HCT116 (cell line): ENCODE measurements around the gene C20orf141. TPM values are rescaled to one million over a fixed set of nuclear protein-coding genes. Genes with fewer than 3 reads are reported as not detected.

Source experiments
- ATAC-seq: fragments of 200-7000 bp; cut with Tn5 transposase; 2 replicates; pipeline ENCODE4 v1.9.1; 2020; ENCODE audit warnings: mild to moderate bottlenecking, moderate library complexity
- BruUV-seq: library from RNA; stranded (reverse); fragments of 400-500 nt; replicated peaks from 2 replicates; lab custom pipeline; 2021; lab: Mats Ljungman, UMichigan
- CTCF ChIA-PET: fragments of 300-600 bp; sonication (Branson Sonifier 250); formaldehyde crosslinking; loops from one replicate; lab custom pipeline; 2021; ENCODE audit warnings: antibody characterized with exemption; lab: Charles Lee
- POLR2A ChIA-PET: fragments of 300-600, 350-600 bp; sonication (Branson Sonifier 250); formaldehyde crosslinking; loops from one replicate; lab custom pipeline; 2021; ENCODE audit warnings: antibody characterized with exemption; lab: Charles Lee
- RAD21 ChIA-PET, 2 experiments: fragments of 300-600 bp; sonication (Branson Sonifier 250); formaldehyde crosslinking; loops; one replicate each; lab custom pipeline; 2023; ENCODE audit warnings: low total read pairs in 2 of 2; ENCODE audit not compliant: uncharacterized antibody in 2 of 2, unreplicated experiment in 2 of 2, low non-redundant PET in 1 of 2; lab: Charles Lee
- DNase-seq: peaks from one replicate; pipeline ENCODE4 v3.0.0-alpha.2; 2010; ENCODE audit warnings: low read depth, low spot score
- H2AFZ ChIP-seq: fragments of 200-600 bp; shearing (Covaris generic), sonication (generic); 2 replicates; pipeline ENCODE4 v1.6.1; 2017; ENCODE audit warnings: low read depth, mixed run types, mixed read lengths, antibody characterized with exemption, low read length; ENCODE audit not compliant: poor library complexity, severe bottlenecking
- H3K27ac ChIP-seq: 2 replicates; pipeline ENCODE4 v1.5.1; 2012; ENCODE audit warnings: low read depth, low read length
- H3K27me3 ChIP-seq: fragments of 200-600 bp; sonication (generic); 2 replicates; pipeline ENCODE4 v1.6.1; 2016; ENCODE audit warnings: mixed run types, low read length, mixed read lengths; ENCODE audit not compliant: insufficient read depth
- H3K36me3 ChIP-seq, 2 experiments: fragments of 200-500 bp in 1 of 2; fragments of 200-600 bp in 1 of 2; sonication (Bioruptor generic) in 1 of 2; sonication (generic) in 1 of 2; 2 replicates each; pipeline versions ENCODE4 v1.5.1 to v1.6.1; 2014 to 2016; ENCODE audit warnings: low read length in 2 of 2, inconsistent platforms in 1 of 2, mixed read lengths in 1 of 2, mixed run types in 1 of 2; ENCODE audit not compliant: insufficient read depth in 2 of 2, control insufficient read depth in 1 of 2
- H3K4me1 ChIP-seq, 2 experiments: fragments of 200-600 bp in 1 of 2; sonication (generic) in 1 of 2; 2 replicates each; pipeline versions ENCODE4 v1.5.1 to v1.6.1; 2012 to 2017; ENCODE audit warnings: low read length in 2 of 2, inconsistent platforms in 1 of 2, mild to moderate bottlenecking in 1 of 2, mixed read lengths in 1 of 2, mixed run types in 1 of 2, moderate library complexity in 1 of 2; ENCODE audit not compliant: insufficient read depth in 2 of 2, control insufficient read depth in 1 of 2
- H3K4me2 ChIP-seq: fragments of 200-600 bp; sonication (generic); 2 replicates; pipeline ENCODE4 v1.6.1; 2017; ENCODE audit warnings: mixed run types, low read length, mixed read lengths
- H3K4me3 ChIP-seq, 2 experiments: fragments of 200-600 bp in 1 of 2; sonication (generic) in 1 of 2; replicated peaks in 1 of 2; 2 replicates each; pipeline ENCODE4 v1.5.1; 2011 to 2016; ENCODE audit warnings: low read length in 2 of 2, control low read depth in 1 of 2, low read depth in 1 of 2, mild to moderate bottlenecking in 1 of 2, mixed read lengths in 1 of 2, mixed run types in 1 of 2
- H3K79me2 ChIP-seq: fragments of 200-600 bp; sonication (generic); 2 replicates; pipeline ENCODE4 v1.6.1; 2017; ENCODE audit warnings: mild to moderate bottlenecking, mixed run types, low read length, moderate library complexity, mixed read lengths; ENCODE audit not compliant: insufficient read depth
- H3K9ac ChIP-seq: fragments of 200-600 bp; sonication (generic); 2 replicates; pipeline ENCODE4 v1.6.1; 2016; ENCODE audit warnings: low read length, mixed read lengths
- H3K9me2 ChIP-seq: fragments of 200-600 bp; sonication (generic), shearing (Covaris generic); 2 replicates; pipeline ENCODE4 v1.6.1; 2017; ENCODE audit warnings: mixed run types, mild to moderate bottlenecking, moderate library complexity; ENCODE audit not compliant: insufficient read depth
- H3K9me3 ChIP-seq, 2 experiments: fragments of 200-500 bp in 1 of 2; fragments of 200-600 bp in 1 of 2; sonication (Bioruptor generic) in 1 of 2; sonication (generic) in 1 of 2; 2 replicates each; pipeline ENCODE4 v1.6.1; 2014 to 2017; ENCODE audit warnings: low read length in 2 of 2, mixed read lengths in 2 of 2, inconsistent platforms in 1 of 2, low read depth in 1 of 2, mild to moderate bottlenecking in 1 of 2, mixed run types in 1 of 2, moderate library complexity in 1 of 2; ENCODE audit not compliant: control insufficient read depth in 1 of 2, insufficient read depth in 1 of 2
- H4K20me1 ChIP-seq: fragments of 200-600 bp; sonication (generic), shearing (Covaris generic); 2 replicates; pipeline ENCODE4 v1.6.1; 2017; ENCODE audit warnings: mixed run types, mild to moderate bottlenecking, moderate library complexity; ENCODE audit not compliant: insufficient read depth
- ATF3 ChIP-seq: IDR thresholded peaks from 2 replicates; pipeline ENCODE4 v1.6.1; 2012
- CBX3 ChIP-seq: IDR thresholded peaks from 2 replicates; pipeline ENCODE4 v1.6.1; 2012; ENCODE audit warnings: low read depth
- ELF1 ChIP-seq: IDR thresholded peaks from 2 replicates; pipeline ENCODE4 v1.6.1; 2012; ENCODE audit warnings: low read depth, borderline replicate concordance
- FOSL1 ChIP-seq: IDR thresholded peaks from 2 replicates; pipeline ENCODE4 v1.6.1; 2012; ENCODE audit warnings: low read depth
- SP1 ChIP-seq: IDR thresholded peaks from 2 replicates; pipeline ENCODE4 v1.6.1; 2012; ENCODE audit warnings: low read depth
- ZBTB33 ChIP-seq: IDR thresholded peaks from 2 replicates; pipeline ENCODE4 v1.6.1; 2011; ENCODE audit warnings: mild to moderate bottlenecking, low read length, moderate library complexity; ENCODE audit not compliant: insufficient replicate concordance; ENCODE audit errors: extremely low read depth
- intact Hi-C: fragments of 100-400 bp; cut with micrococcal nuclease; formaldehyde crosslinking; loops from 2 replicates; pipeline ENCODE4 v1.10.0; 2022
- total RNA-seq: library from RNA; stranded (reverse); gene quantifications from one replicate; pipeline ENCODE4 v1.2.1, GENCODE V29; 2021; ENCODE audit not compliant: unreplicated experiment
- TF ChIP-seq, protein P1 (sequence below): IDR thresholded peaks from 2 replicates; pipeline ENCODE4 v1.6.1; 2012

C20orf141 gene
- total RNA-seq, 1 experiment from 2014 or later = not detected

DNA sequence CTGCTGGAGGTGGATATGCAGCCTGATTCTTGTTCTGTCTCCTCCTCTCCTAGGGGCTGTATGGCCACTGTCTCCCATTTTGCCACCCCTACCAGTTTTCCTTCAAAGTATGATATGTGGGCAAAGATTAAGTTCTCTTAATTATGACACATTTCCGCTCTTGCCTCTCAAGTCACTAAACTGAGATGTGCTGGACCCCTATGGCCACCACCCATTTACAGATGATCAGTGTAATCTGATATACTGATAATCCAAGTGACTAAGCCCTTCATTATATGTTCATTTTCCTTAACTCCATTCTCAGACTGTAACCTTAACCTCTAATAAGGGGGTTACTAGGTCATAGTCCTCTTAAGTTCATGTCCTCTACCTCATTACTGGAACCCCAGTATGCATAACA lies 711 bp upstream of the C20orf141 start (continued):
- TF ChIP-seq, protein P1, sequence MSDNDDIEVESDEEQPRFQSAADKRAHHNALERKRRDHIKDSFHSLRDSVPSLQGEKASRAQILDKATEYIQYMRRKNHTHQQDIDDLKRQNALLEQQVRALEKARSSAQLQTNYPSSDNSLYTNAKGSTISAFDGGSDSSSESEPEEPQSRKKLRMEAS = no peak

DNA sequence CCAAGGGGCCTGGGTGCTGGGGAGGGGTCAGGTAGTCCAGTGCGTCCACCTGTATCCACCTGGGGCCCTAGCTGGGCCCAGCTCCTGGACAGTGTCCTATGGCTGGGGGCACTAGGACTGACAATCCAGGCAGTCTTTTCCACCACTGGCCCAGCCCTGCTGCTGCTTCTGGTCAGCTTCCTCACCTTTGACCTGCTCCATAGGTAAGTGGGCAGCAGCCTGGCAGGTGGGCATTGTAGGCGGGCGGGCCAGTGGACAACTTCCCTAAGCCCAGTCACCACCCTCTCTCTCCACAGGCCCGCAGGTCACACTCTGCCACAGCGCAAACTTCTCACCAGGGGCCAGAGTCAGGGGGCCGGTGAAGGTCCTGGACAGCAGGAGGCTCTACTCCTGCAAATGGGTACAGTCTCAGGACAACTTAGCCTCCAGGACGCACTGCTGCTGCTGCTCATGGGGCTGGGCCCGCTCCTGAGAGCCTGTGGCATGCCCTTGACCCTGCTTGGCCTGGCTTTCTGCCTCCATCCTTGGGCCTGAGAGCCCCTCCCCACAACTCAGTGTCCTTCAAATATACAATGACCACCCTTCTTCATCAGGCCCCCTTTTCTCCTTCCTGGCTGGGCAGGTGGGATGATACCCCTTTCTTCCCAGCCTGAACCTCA lies 584 bp downstream of the C20orf141 start:
- H3K4me2 ChIP-seq = no peak overlapping the region
- peaks cover 4 to 9% of the 10 kb centered on the region in 2 experiments; a peak in 1 of 4 replicates for H3K9me3 ChIP-seq
- no peaks in the 10 kb centered on the region for H3K79me2 ChIP-seq
- RAD21 ChIA-PET = no interaction called here
- H3K9me2 ChIP-seq = no peaks in the 10 kb centered on the region
- H3K36me3 ChIP-seq = no peaks in the 10 kb centered on the region
- BruUV-seq = no TSS peak
- H3K27me3 ChIP-seq = no peaks in the 10 kb centered on the region
- DNase-seq = no peak
- intact Hi-C loops = no loop called here
- H2AFZ ChIP-seq = no peak overlapping the region
- TF ChIP-seq ELF1 = no peak
- no peak for TF ChIP-seq FOSL1
- TF ChIP-seq, protein P1 = no peak
- no peak for TF ChIP-seq ZBTB33
- TF ChIP-seq CBX3 = no peak
- TF ChIP-seq ATF3 = no peak
- no peak for TF ChIP-seq SP1
- no peak for ATAC-seq
- no peaks in the 10 kb centered on the region for H4K20me1 ChIP-seq
- POLR2A ChIA-PET = no interaction called here
- H3K4me3 ChIP-seq = no peak overlapping the region
- peaks cover 0 to 16% of the 10 kb centered on the region in 2 experiments; a peak in 1 of 4 replicates for H3K4me1 ChIP-seq
- no peak overlapping the region for H3K9ac ChIP-seq
- CTCF ChIA-PET = no interaction called here
- no peak overlapping the region for H3K27ac ChIP-seq
